Testis (tissue), 2 donors: ENCODE data around the gene EYA2.

Experiments used
- CTCF ChIP-seq, 3 experiments: fragments of 450-650 bp in 2 of 3; fragments of 200-600 bp in 1 of 3; sonication (generic) in 1 of 3; IDR thresholded peaks; one replicate each; pipeline ENCODE4 v1.5.1; 2016 to 2019; ENCODE audit warnings: antibody characterized with exemption in 3 of 3, mild to moderate bottlenecking in 2 of 3, moderate library complexity in 1 of 3
- POLR2A ChIP-seq: fragments of 450-650 bp; IDR thresholded peaks from one replicate; pipeline ENCODE4 v1.6.1; 2017; ENCODE audit warnings: antibody characterized with exemption, mild to moderate bottlenecking, moderate library complexity

GRCh38 chr20:46987001-46987400 is 92.4 kb downstream of the EYA2 start:
- no peak for TF ChIP-seq CTCF (IDR thresholded peaks at IDR 0.05)
- TF ChIP-seq POLR2A: no peak
